Astrocyte (in vitro differentiated cells and primary cell): ENCODE data around the gene EML5. TPM values are rescaled to one million over a fixed set of nuclear protein-coding genes. Genes with fewer than 3 reads are reported as not detected.
"Not testable (repeated sequence)": the region's sequence is repeated elsewhere in the genome, so short reads cannot be mapped to it uniquely, and the experiment has no call there.

Source experiments
- DNase-seq: peaks from one replicate; pipeline ENCODE4 v3.0.0-alpha.2; 2010; ENCODE audit warnings: low read depth
- FAIRE-seq: peaks from 2 replicates; lab custom pipeline; 2011; peaks lifted over from hg19 to GRCh38; lab: Jason Lieb, UNC
- H2AFZ ChIP-seq: 2 replicates; pipeline ENCODE4 v1.6.0; 2012; ENCODE audit warnings: low read depth, low read length, inconsistent platforms
- H3K27ac ChIP-seq: 2 replicates; pipeline ENCODE4 v1.5.1; 2011; ENCODE audit warnings: low read depth, low read length, inconsistent platforms
- H3K27me3 ChIP-seq: 2 replicates; pipeline ENCODE4 v1.6.0; 2011; ENCODE audit warnings: low read length, inconsistent platforms; ENCODE audit not compliant: insufficient read depth
- H3K36me3 ChIP-seq: 2 replicates; pipeline ENCODE4 v1.5.1; 2011; ENCODE audit warnings: low read length, inconsistent platforms; ENCODE audit not compliant: insufficient read depth
- H3K4me1 ChIP-seq: 2 replicates; pipeline ENCODE4 v1.5.1; 2011; ENCODE audit warnings: low read length, inconsistent platforms; ENCODE audit not compliant: insufficient read depth
- H3K4me2 ChIP-seq: 2 replicates; pipeline ENCODE4 v1.6.0; 2012; ENCODE audit warnings: low read length, inconsistent platforms
- H3K4me3 ChIP-seq: 2 replicates; pipeline ENCODE4 v1.5.1; 2011; ENCODE audit warnings: low read depth, mild to moderate bottlenecking, low read length, inconsistent platforms; ENCODE audit not compliant: insufficient read depth
- H3K79me2 ChIP-seq: 2 replicates; pipeline ENCODE4 v1.6.0; 2012; ENCODE audit warnings: mild to moderate bottlenecking, low read length, inconsistent platforms; ENCODE audit not compliant: insufficient read depth
- H3K9ac ChIP-seq: 2 replicates; pipeline ENCODE4 v1.6.0; 2012; ENCODE audit warnings: mild to moderate bottlenecking, low read length, inconsistent platforms
- H3K9me3 ChIP-seq: 2 replicates; pipeline ENCODE4 v1.5.1; 2012; ENCODE audit warnings: low read depth, mild to moderate bottlenecking, low read length, inconsistent platforms; ENCODE audit not compliant: insufficient read depth
- H4K20me1 ChIP-seq: 2 replicates; pipeline ENCODE4 v1.6.0; 2012; ENCODE audit warnings: low read length, inconsistent platforms; ENCODE audit not compliant: insufficient read depth
- H3K27ac Mint-ChIP-seq: one replicate; pipeline ENCODE4 v1.8.0; 2021; ENCODE audit warnings: mild to moderate bottlenecking, mixed read lengths; ENCODE audit not compliant: unreplicated experiment
- H3K27me3 Mint-ChIP-seq: one replicate; pipeline ENCODE4 v1.8.0; 2021; ENCODE audit warnings: low read depth, mixed read lengths; ENCODE audit not compliant: unreplicated experiment
- H3K36me3 Mint-ChIP-seq: one replicate; pipeline ENCODE4 v1.8.0; 2021; ENCODE audit warnings: low read depth, mixed read lengths; ENCODE audit not compliant: unreplicated experiment
- H3K4me1 Mint-ChIP-seq: one replicate; pipeline ENCODE4 v1.8.0; 2021; ENCODE audit warnings: low read depth, mixed read lengths; ENCODE audit not compliant: unreplicated experiment
- H3K4me3 Mint-ChIP-seq: one replicate; pipeline ENCODE4 v1.8.0; 2021; ENCODE audit warnings: mild to moderate bottlenecking, moderate library complexity, mixed read lengths; ENCODE audit not compliant: unreplicated experiment
- H3K9me3 Mint-ChIP-seq: one replicate; pipeline ENCODE4 v1.8.0; 2021; ENCODE audit warnings: mild to moderate bottlenecking, mixed read lengths; ENCODE audit not compliant: unreplicated experiment
- EZH2 ChIP-seq: IDR thresholded peaks from 2 replicates; pipeline ENCODE4 v1.6.1; 2012; ENCODE audit warnings: mild to moderate bottlenecking, low read length, inconsistent platforms; ENCODE audit not compliant: insufficient read depth
- total RNA-seq: library from RNA; stranded (reverse); gene quantifications from 2 replicates; pipeline ENCODE4 v1.2.1, GENCODE V29; 2021
- TF ChIP-seq, protein P1 (sequence below): IDR thresholded peaks from 2 replicates; pipeline ENCODE4 v1.5.1; 2011; ENCODE audit warnings: low read depth, mild to moderate bottlenecking, inconsistent platforms, low read length, moderate library complexity; ENCODE audit not compliant: insufficient read depth

The EML5 gene
- total RNA-seq, 1 donor from 2014 or later: 0.05 TPM

- H3K79me2 ChIP-seq: no peaks in the 10 kb centered on the region
- H3K36me3 ChIP-seq: no peaks in the 10 kb centered on the region
- H3K4me3 ChIP-seq: no peak overlapping the region
- H3K27ac ChIP-seq: no peak overlapping the region
- H4K20me1 ChIP-seq: no peaks in the 10 kb centered on the region
- DNase-seq: no peak
- H3K9ac ChIP-seq: no peak overlapping the region
- H3K27me3 Mint-ChIP-seq: peaks cover 41% of the 10 kb centered on the region
- no peaks in the 10 kb centered on the region for H3K9me3 ChIP-seq
- no peak overlapping the region for H3K4me2 ChIP-seq
- peaks cover 23% of the 10 kb centered on the region for H3K27me3 ChIP-seq
- no peak overlapping the region for H3K4me3 Mint-ChIP-seq
- FAIRE-seq: no peak
- peaks cover 5% of the 10 kb centered on the region for H3K4me1 ChIP-seq
- H3K36me3 Mint-ChIP-seq: no peaks in the 10 kb centered on the region
- H2AFZ ChIP-seq: no peak overlapping the region
- no peaks in the 10 kb centered on the region for H3K9me3 Mint-ChIP-seq
- TF ChIP-seq EZH2: no peak
- TF ChIP-seq, protein P1, sequence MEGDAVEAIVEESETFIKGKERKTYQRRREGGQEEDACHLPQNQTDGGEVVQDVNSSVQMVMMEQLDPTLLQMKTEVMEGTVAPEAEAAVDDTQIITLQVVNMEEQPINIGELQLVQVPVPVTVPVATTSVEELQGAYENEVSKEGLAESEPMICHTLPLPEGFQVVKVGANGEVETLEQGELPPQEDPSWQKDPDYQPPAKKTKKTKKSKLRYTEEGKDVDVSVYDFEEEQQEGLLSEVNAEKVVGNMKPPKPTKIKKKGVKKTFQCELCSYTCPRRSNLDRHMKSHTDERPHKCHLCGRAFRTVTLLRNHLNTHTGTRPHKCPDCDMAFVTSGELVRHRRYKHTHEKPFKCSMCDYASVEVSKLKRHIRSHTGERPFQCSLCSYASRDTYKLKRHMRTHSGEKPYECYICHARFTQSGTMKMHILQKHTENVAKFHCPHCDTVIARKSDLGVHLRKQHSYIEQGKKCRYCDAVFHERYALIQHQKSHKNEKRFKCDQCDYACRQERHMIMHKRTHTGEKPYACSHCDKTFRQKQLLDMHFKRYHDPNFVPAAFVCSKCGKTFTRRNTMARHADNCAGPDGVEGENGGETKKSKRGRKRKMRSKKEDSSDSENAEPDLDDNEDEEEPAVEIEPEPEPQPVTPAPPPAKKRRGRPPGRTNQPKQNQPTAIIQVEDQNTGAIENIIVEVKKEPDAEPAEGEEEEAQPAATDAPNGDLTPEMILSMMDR: no peak
- H3K4me1 Mint-ChIP-seq: no peaks in the 10 kb centered on the region
- no peak overlapping the region for H3K27ac Mint-ChIP-seq
Observed at GRCh38 chr14:88790501-88791251, 2.1 kb downstream of the EML5 start.

GRCh38 chr14:88789573-88789972 is 3.2 kb downstream of the EML5 start:
- H3K27ac Mint-ChIP-seq, H3K9me3 ChIP-seq, H3K4me1 Mint-ChIP-seq, H4K20me1 ChIP-seq, H3K9me3 Mint-ChIP-seq, H3K4me2 ChIP-seq, H2AFZ ChIP-seq, H3K4me3 ChIP-seq, FAIRE-seq, DNase-seq, H3K27ac ChIP-seq, H3K9ac ChIP-seq, H3K36me3 Mint-ChIP-seq, H3K4me1 ChIP-seq, H3K79me2 ChIP-seq, H3K36me3 ChIP-seq, H3K4me3 Mint-ChIP-seq: not testable (repeated sequence)
- H3K27me3 ChIP-seq: peaks cover 23% of the 10 kb centered on the region
- peaks cover 44% of the 10 kb centered on the region for H3K27me3 Mint-ChIP-seq

GRCh38 chr14:88786715-88787114 is 6.0 kb downstream of the EML5 start:
- H3K4me2 ChIP-seq: no peak overlapping the region
- no peaks in the 10 kb centered on the region for H3K4me1 Mint-ChIP-seq

More at GRCh38 chr14:88786715-88787114, 6.0 kb downstream of the EML5 start:
- H2AFZ ChIP-seq: no peak overlapping the region
- DNase-seq (no peak), FAIRE-seq (no peak)
- H3K9me3 Mint-ChIP-seq: peaks cover 7% of the 10 kb centered on the region
- no peaks in the 10 kb centered on the region for H3K4me1 ChIP-seq
- H3K79me2 ChIP-seq: no peaks in the 10 kb centered on the region
- no peaks in the 10 kb centered on the region for H4K20me1 ChIP-seq
- H3K9ac ChIP-seq: no peak overlapping the region
- H3K27ac Mint-ChIP-seq: no peak overlapping the region
- no peaks in the 10 kb centered on the region for H3K36me3 ChIP-seq
- H3K4me3 ChIP-seq: no peak overlapping the region
- no peaks in the 10 kb centered on the region for H3K36me3 Mint-ChIP-seq
- TF ChIP-seq, protein P1: no peak
- no peak for TF ChIP-seq EZH2
- H3K27me3 Mint-ChIP-seq: peaks cover 29% of the 10 kb centered on the region
- H3K27me3 ChIP-seq: peaks cover 16% of the 10 kb centered on the region
- H3K27ac ChIP-seq: no peak overlapping the region
- H3K4me3 Mint-ChIP-seq: no peak overlapping the region
- H3K9me3 ChIP-seq: no peaks in the 10 kb centered on the region
